Stimulated activated CD8-positive, alpha-beta memory T cell treated with anti-CD3 and anti-CD28 coated beads, Interleukin-2, amount 100 ng/mL, for 48 hours (primary cell): Measurements from ENCODE around the gene SHISAL1.

Source experiments
- DNase-seq, 2 donors: peaks; one replicate each; pipeline ENCODE4 v3.0.0-alpha.2; 2020; ENCODE audit warnings: low read depth in 2 of 2

The SHISAL1 gene

GRCh38 chr22:44278243-44279068 lies 34.3 kb downstream of the SHISAL1 start:
- DNase-seq, result no peak

- DNase-seq, result no peak
Measured at GRCh38 chr22:44277386-44278135, 35.2 kb downstream of the SHISAL1 start.

- DNase-seq, result no peak
Measured at GRCh38 chr22:44276706-44277356, 35.9 kb downstream of the SHISAL1 start.

- no peak for DNase-seq
Measured at GRCh38 chr22:44276041-44276440, 36.7 kb downstream of the SHISAL1 start.

GRCh38 chr22:44275631-44275995 lies 37.1 kb downstream of the SHISAL1 start:
- no peak for DNase-seq

GRCh38 chr22:44274918-44275630 lies 37.7 kb downstream of the SHISAL1 start:
- no peak for DNase-seq

GRCh38 chr22:44273175-44273574 lies 39.6 kb downstream of the SHISAL1 start:
- DNase-seq, result no peak

- no peak for DNase-seq
Measured at GRCh38 chr22:44272401-44272771, 40.4 kb downstream of the SHISAL1 start.

GRCh38 chr22:44271732-44272400 lies 40.9 kb downstream of the SHISAL1 start:
- DNase-seq, result no peak

- no peak for DNase-seq
Measured at GRCh38 chr22:44271010-44271500, 41.7 kb downstream of the SHISAL1 start.

- DNase-seq, result no peak
Measured at GRCh38 chr22:44270556-44270880, 42.2 kb downstream of the SHISAL1 start.

- DNase-seq, result no peak
Measured at GRCh38 chr22:44269757-44270555, 42.8 kb downstream of the SHISAL1 start.

- no peak for DNase-seq
Measured at GRCh38 chr22:44269117-44269498, 43.6 kb downstream of the SHISAL1 start.

- DNase-seq, result no peak
Measured at GRCh38 chr22:44268431-44269116, 44.2 kb downstream of the SHISAL1 start.

GRCh38 chr22:44267856-44268255 lies 44.9 kb downstream of the SHISAL1 start:
- no peak for DNase-seq

- DNase-seq, result no peak
Measured at GRCh38 chr22:44266796-44267760, 45.7 kb downstream of the SHISAL1 start.

- DNase-seq, result no peak
Measured at GRCh38 chr22:44263547-44263946, 49.2 kb downstream of the SHISAL1 start.

GRCh38 chr22:44261861-44262595 lies 50.7 kb downstream of the SHISAL1 start:
- no peak for DNase-seq
